A673 (cell line): ENCODE measurements around the gene ZBTB7B.

Source experiments
- CTCF ChIP-seq: fragments of 300-800, 200-600 bp; sonication (generic); conservative IDR thresholded peaks from 2 replicates; pipeline ENCODE4 v1.5.1; 2017; ENCODE audit warnings: low read depth, mild to moderate bottlenecking, antibody characterized with exemption, low read length, moderate library complexity, mixed read lengths
- EZH2 ChIP-seq: fragments of 200-600 bp; sonication (generic); IDR thresholded peaks from 2 replicates; pipeline ENCODE4 v1.6.1; 2017; ENCODE audit warnings: borderline replicate concordance, low read depth, mild to moderate bottlenecking, mixed read lengths, antibody characterized with exemption, low read length; ENCODE audit not compliant: poor library complexity, severe bottlenecking

- TF ChIP-seq CTCF (no peak), EZH2 (no peak)
Observed at GRCh38 chr1:154956544-154956941, 46.1 kb upstream of the ZBTB7B start.
